ENCODE measurements around the gene ZPLD1.

DNA sequence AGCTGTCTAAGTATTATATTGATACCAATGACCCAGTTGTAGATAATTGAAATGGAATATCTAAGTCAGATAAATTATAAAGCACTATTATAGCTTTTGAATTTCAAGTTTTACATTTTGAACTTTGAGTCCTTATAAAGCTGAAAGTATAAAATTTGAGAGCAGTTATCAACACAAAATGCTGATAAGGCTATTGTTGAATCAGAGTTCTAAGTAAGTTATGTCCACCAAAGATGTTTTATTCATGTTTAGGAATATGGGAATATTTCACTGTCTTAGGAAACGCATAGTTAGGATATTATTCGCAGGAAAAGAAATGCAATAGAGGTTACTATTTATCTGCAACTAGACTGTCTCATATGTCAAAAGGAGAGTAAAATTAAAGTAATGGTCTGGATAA lies 29.4 kb downstream of the ZPLD1 start:
- TF ChIP-seq POLR2AphosphoS5 (IDR thresholded peaks at IDR 0.05) (no peak), POLR2A (IDR thresholded peaks at IDR 0.05; ENCODE audit: low read depth) (no peak)

Data from esophagus muscularis mucosa (tissue), 2 donors.